CD4-positive, alpha-beta T cell treated with Interferon alpha-2 for 1 hour (primary cell): Measurements from ENCODE around the gene TMEM125.

Experiments used
- DNase-seq, 2 donors: peaks; one replicate each; pipeline ENCODE4 v3.0.0-alpha.2; 2020 to 2022

TMEM125 gene

GRCh38 chr1:43294761-43295160 is 25.0 kb downstream of the TMEM125 start:
- no peak for DNase-seq

- DNase-seq, result no peak
Observed at GRCh38 chr1:43296207-43296606, 26.4 kb downstream of the TMEM125 start.

GRCh38 chr1:43298055-43298454 is 28.3 kb downstream of the TMEM125 start:
- DNase-seq, result no peak

- DNase-seq, result no peak
Observed at GRCh38 chr1:43299101-43299500, 29.3 kb downstream of the TMEM125 start.

- DNase-seq, result no peak
Observed at GRCh38 chr1:43300378-43301094, 30.8 kb downstream of the TMEM125 start, which contains the start of gene TIE1. Gene TIE1, plus strand, starts transcription at chr1:43300982. Its CDS starts 90 bp downstream, at chr1:43301072.

GRCh38 chr1:43302201-43302600 is 32.4 kb downstream of the TMEM125 start:
- no peak for DNase-seq

GRCh38 chr1:43302721-43303470 is 33.1 kb downstream of the TMEM125 start:
- no peak for DNase-seq

GRCh38 chr1:43303471-43304313 is 33.9 kb downstream of the TMEM125 start:
- DNase-seq, result no peak

- DNase-seq, result no peak
Observed at GRCh38 chr1:43304314-43304681, 34.5 kb downstream of the TMEM125 start.

GRCh38 chr1:43304771-43305300 is 35.1 kb downstream of the TMEM125 start:
- no peak for DNase-seq

- DNase-seq, result no peak
Observed at GRCh38 chr1:43305461-43305860, 35.7 kb downstream of the TMEM125 start.

- DNase-seq, result no peak
Observed at GRCh38 chr1:43305926-43306687, 36.3 kb downstream of the TMEM125 start.

- no peak for DNase-seq
Observed at GRCh38 chr1:43306688-43307457, 37.1 kb downstream of the TMEM125 start.

- DNase-seq, result no peak
Observed at GRCh38 chr1:43307458-43308158, 37.8 kb downstream of the TMEM125 start.

- no peak for DNase-seq
Observed at GRCh38 chr1:43308635-43309404, 39.0 kb downstream of the TMEM125 start.

GRCh38 chr1:43309405-43310025 is 39.7 kb downstream of the TMEM125 start:
- DNase-seq, result no peak

- no peak for DNase-seq
Observed at GRCh38 chr1:43311521-43311920, 41.7 kb downstream of the TMEM125 start.

- DNase-seq, result no peak
Observed at GRCh38 chr1:43312212-43312623, 42.4 kb downstream of the TMEM125 start.

GRCh38 chr1:43312663-43313515 is 43.1 kb downstream of the TMEM125 start:
- DNase-seq, result no peak
